HG02943 (cell line): ENCODE measurements around the gene ZMYND10.
"Not testable (repeated sequence)": the region's sequence is repeated elsewhere in the genome, so short reads cannot be mapped to it uniquely, and the experiment has no call there.

Source experiments
- ATAC-seq: cut with Tn5 transposase; IDR thresholded peaks from one replicate; pipeline ENCODE4 v1.9.1; 2021; ENCODE audit warnings: mild to moderate bottlenecking, low read depth, moderate library complexity; ENCODE audit not compliant: unreplicated experiment

Gene ZMYND10

DNA sequence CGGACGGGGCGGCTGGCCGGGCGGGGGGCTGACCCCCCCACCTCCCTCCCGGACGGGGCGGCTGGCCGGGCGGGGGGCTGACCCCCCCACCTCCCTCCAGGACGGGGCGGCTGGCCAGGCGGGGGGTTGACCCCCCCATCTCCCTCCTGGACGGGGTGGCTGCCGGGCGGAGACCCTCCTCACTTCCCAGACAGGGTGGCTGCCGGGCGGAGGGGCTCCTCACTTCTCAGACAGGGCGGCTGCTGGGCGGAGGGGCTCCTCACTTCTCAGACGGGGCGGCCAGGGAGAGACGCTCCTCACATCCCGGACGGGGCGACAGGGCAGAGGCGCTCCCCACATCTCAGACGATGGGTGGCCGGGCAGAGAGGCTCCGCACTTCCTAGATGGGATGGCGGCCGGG is 33.5 kb downstream of the ZMYND10 start:
- not testable (repeated sequence) for ATAC-seq

DNA sequence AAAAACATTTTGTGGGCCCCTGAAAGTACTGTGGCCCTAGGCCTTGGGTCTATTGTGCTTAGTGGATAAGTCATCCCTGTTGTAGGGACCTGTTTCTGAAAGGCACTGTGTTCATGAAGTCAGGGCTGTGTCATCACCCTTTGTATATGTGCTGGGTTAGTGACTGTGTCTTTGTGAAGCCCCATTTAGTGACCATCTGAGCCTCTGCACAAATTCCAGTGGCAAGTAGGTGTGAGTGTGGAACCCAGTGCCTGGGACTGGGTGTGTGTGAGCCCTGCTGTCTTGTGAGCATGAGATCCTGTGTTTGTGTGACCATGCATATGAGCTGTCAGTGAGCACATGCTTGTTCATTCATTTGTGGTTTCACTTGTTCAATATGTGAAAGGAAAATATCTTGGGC is 40.9 kb downstream of the ZMYND10 start:
- no peak for ATAC-seq

DNA sequence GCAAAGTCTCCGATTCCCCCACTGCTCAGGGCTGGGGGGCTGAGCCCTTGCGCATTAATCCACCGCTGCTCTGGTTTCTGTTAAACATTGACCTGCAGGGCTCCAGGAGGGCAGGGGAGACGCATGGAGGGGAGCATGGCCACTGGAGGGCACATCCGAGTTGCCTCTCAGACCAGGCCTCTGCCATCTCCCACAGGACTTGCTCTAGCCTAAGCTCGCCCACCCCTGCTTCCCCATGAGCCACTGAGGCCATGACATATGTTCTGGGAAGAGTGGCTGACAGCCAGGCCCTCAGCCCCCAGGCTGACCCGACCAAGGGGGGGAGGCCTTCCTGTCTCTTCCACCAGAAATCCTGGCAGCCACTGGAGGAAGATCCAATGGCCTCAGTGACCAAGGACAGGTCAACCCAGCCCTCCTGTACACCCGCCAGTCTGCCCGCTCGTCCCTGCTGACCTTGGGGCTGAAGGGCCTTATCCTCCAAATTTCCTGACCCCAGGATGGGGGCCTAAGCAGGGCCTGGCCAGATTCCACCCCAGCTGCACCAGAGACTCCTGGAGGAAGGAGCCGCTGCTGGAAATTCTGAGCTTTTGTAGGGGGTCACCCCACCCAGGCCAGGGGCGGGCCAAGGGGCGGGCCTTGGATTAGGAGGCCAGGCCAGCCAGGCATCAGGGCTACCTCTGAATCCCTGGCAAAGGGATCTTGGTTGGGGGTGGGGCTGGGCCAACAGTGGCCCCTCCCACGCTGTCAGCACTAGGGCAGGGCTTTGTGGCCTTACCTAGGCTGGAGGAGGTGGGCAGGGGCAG is 42.3 kb downstream of the ZMYND10 start, which contains the start of gene HYAL1:
HYAL1 (minus strand) TSS at position 562 of the 803 bp plus-strand sequence. CDS start 618 bp downstream, outside the sequence.
- no peak for ATAC-seq

DNA sequence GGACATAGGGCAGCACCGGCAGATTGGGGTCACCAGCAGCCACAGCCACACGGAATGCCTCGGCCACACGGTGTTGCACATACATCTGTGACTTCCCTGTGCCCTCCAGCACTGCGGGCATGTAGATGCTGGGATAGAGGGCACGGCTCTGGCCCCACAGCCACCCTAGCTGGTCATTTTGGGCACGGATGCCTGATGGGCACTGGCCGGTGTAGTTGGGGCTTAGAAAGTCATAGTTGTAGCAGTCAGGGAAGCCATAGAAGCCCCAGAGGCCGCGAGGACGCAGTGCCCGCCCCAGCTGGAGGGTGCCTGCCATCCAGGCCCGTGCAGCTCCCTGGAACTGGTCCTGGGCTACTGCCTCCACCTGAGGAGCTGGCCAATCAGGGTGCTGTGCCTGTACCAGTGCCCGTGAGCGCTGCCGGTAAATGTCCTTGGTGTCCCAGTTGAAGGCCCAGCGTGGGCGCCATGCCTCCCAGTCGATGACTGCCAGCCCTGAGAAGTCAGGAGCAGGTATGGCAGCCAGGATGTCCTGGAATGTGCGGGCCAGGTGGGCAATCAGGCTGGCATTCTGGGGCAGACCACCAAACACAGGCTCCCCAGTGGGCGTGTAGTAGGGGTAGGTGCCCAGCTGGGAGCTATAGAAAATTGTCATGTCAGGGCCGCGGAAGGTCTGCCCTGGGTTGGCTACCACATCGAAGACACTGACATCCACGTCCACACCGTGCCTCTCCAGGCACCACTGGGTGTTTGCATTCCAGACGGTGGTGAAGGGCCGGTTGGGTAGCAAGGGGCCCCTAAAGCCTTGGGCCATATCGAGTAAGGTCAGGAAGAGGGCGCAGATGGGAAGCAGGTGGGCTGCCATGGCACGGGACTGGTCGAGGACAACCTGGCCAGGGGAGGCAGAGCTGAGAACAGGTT is 43.2 kb downstream of the ZMYND10 start:
- ATAC-seq, result no peak

DNA sequence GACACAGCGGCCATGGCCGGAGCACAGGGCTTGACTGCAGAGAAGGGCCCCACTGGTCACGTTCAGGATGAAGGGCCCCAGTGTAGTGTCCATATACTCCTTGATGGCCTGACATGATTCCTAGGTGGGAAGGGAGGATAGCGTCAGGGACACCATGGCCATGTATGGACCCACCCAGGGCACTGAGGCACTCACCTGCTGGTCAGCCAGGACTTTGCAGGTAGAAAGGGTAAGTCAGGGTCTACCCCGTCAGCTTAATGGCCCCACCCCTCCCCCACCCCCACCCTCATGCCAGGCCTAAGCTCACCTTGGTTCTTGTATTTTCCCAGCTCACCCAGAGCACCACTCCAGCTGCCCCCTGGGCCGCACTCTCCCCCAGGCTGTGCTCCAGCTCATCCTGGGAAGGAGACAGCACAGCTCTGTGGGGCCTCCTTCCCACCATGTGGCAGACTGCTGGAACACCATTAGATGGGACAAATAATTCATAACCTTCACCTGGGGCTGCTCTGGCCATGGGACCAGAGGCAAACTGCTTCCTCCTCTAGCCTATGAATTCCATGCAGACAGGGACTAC is 44.8 kb downstream of the ZMYND10 start:
- ATAC-seq, result no peak

DNA sequence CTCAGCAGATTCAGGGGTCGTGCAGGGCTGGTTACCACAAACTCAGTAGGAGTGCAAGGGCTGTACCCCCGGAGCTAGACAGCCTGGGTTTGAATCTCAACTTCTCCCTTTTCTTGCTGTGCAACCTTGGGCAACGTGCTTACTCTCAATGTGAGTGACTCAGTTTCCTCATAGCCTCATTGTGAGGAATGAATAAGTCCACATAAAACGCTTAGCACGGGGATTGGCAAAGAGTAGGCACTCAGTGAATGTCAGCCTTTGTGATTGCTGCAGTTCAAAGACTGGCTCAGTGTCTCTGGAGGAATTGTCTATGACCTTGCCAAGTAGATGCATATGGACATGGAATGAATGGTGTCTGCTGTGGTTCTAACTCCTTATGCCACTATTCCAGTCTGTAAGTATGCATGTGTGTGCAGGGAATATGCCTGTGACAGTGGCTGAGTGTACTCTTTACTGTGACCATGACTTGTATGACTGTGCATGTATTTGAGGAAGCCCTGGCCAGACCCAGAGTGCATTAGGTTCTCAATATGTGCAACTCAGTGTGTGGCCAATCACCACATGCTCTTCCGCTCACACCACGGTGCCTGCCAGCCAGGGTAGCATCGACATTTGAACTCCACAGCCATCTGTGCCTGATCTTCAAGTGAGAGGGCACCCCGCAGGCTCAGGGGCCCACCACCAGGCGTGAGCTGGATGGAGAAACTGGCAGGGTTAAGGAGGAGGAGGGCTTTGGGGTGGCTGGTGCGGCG is 45.4 kb downstream of the ZMYND10 start:
- no peak for ATAC-seq

DNA sequence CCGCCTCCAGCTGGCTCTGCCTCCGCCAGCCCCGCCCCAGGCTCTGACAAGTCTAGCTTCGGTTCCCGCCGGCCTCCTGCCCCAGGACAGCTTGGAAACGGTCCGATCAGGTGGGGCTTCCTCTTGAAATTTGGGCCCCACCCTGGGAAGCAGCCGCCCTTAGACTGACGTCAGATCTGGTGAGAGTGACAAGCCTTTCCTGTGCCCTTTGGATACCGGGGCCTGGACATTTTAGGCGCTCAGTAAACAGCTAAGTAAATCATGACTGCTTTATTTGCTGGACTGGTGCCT is 45.9 kb downstream of the ZMYND10 start:
- ATAC-seq, result no peak

DNA sequence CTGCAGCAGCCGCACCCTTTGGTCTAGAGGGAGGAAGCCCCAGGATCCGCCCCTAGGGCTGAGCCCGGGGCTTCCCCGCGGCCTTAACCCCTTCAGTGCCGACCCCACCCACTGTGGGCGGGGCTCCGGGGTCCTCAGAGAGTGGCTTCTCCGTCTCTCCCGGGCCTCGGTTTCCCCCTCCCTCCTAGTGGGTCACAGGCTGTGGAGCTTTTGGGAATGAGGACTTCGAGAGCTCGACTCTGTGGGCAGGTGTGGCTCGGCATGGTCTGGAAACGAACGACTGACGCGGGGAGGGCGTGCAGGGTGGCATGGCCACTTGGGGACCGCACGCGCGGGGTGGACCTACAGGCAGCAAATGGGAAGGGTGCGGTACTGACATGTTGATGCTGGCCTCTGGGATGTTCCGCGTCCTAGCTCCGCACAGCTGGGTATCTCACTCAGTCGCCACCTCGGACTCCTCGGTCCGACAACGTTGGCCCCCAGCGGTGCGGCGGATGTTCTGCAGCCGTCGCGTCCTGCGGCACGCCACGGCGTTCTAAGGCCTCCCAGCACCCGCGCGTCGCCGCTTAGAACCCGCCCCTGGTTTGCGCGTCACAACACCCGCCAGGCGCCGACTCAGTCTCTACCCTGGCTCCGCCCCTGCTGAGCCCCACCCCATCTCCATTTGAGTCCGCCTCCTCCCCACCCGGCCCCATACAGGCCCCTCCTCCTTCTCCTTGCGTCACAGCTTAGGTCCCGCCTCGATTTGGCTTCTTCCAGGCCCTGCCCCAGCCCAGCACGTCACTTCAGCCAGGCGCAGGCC is 46.5 kb downstream of the ZMYND10 start, which contains the start of the genes HYAL3 and NAA80:
HYAL3 (minus strand) TSS at position 570 of the 802 bp plus-strand sequence. CDS start 3,803 bp downstream, outside the sequence.
NAA80 (minus strand) TSS at position 570 of the 802 bp plus-strand sequence. CDS start 1,942 bp downstream, outside the sequence.
- peak; percentile 75 for ATAC-seq

DNA sequence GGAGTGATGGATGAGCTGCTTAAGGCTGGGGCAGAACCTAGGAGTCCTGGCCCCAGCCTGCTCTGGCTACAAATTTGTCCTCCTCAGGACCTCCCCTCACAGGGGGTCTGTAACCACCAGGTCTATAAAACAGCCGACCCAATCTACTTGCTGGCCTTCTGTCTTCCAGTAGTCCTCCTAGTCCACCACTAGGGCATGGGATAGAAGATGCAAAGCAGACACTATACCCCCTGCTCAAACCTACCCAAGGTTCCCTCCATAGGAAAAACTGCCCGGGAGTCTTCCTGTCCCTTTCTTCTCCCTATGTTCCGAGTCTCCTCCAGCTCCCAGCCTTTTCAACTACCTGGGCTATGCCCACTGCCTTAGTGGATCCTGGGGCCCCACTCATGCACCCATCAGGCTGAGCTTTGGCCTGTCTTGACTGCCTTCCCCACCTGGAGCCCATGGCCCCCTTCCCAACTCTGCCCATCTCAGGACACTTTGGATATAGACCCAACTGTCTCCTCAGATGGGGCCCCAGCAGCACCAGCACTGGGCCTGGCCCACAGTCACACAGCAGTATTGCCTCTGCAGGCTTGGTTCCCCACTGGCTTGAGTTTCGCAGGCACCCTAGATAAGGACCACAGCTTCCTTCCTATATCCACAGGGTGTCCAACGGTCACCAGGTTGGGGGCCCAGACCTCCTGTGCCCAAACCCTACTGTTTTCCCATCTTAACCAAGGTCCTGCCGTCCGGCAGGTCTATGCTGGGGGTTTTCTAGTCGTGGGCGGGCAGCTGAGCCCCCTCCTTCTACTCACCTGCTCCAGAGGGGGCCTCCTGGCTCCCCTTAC is 47.4 kb downstream of the ZMYND10 start:
- ATAC-seq, result no peak

DNA sequence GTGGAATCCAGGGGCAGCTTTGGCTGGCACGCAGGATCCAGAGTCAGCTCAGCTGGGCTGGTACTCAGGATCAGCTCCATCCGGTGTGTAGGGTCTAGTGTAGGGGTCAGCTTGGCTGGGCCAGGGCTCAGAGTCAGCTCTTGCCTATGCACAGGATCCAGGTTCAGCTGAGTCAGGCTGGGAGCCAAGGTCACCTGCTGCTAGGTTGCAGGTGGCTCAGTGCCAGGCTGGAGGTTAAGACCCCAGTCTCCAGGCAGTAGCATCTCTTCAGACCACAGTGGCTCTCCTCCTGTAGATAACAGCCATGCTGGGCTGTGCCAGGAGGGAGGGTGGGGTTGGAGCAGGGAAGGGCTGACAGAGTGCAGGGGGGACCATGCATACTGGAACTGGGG is 48.2 kb downstream of the ZMYND10 start:
- ATAC-seq, result no peak

DNA sequence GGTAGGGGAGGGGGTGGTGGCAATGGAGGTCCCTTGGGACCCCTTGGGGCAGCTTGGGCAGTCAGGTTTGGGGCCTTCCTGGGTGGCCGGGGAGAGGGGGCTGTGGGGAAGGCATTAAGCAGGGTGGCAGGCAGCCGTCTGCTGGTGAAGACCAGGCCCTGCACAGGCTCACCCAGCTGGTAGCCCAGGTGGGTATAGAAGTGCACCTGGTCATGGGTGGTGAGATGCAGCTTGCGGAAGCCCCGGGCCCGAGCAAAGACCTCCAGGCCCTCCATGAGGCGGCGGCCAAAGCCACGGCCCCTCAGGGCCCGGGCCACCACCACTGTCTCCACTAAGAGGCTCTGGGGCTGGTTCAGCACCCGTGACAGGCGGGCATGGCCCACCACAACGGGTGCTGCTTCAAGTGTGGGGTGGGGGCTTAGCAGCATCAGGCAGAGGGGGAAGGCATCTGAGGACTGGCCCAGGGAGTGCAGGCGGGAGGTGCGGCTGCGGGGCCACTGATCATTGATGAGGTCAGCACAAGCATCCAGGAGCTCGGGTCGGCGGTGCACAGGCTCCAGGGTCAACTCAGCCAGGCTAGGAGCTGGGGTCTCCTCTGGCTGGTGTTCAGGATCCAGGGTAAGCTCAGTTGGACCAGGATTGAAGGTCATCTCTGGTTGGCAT is 48.7 kb downstream of the ZMYND10 start:
- no peak for ATAC-seq

DNA sequence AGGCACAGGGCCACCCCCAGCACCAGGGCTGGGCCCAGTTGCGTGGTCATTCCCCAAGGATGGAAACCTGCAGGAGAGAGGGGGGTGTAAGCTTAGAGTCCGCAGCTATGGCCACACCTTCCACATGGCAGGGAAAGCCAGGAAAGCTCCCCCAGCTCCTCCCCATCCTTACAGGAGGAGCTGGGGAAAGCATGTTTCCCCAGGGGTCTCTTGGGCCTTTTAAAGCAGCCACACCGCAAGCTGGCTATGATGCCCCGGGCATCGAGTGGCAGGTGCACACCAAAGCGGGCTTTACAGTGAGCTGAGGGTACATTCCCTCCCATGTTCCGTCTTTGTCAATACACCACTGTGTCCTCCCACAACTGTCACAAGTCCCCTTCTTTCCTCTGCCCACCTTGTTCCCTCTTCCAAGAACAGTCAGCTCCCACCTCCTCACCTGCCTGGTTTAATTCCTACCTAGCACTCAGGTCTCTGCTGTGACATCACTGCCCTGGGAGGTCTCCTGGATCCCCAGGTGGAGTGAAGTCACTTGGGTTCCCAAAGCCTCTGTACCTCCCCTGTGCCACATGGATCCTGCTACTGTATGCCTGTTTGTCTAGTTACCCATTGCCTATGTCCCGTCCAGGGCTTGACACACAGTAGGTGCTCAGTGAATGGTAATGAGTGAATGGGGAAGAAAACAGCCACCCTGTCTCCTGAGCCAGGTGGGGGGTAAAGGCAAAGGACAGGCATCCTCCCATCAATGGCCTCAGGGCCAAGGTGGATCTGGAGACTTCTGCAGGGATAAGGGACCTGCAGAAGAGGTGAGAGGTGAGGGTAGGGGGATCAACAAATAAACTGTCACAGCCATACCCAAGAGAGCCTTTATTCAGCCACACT is 49.7 kb downstream of the ZMYND10 start:
- no peak for ATAC-seq

DNA sequence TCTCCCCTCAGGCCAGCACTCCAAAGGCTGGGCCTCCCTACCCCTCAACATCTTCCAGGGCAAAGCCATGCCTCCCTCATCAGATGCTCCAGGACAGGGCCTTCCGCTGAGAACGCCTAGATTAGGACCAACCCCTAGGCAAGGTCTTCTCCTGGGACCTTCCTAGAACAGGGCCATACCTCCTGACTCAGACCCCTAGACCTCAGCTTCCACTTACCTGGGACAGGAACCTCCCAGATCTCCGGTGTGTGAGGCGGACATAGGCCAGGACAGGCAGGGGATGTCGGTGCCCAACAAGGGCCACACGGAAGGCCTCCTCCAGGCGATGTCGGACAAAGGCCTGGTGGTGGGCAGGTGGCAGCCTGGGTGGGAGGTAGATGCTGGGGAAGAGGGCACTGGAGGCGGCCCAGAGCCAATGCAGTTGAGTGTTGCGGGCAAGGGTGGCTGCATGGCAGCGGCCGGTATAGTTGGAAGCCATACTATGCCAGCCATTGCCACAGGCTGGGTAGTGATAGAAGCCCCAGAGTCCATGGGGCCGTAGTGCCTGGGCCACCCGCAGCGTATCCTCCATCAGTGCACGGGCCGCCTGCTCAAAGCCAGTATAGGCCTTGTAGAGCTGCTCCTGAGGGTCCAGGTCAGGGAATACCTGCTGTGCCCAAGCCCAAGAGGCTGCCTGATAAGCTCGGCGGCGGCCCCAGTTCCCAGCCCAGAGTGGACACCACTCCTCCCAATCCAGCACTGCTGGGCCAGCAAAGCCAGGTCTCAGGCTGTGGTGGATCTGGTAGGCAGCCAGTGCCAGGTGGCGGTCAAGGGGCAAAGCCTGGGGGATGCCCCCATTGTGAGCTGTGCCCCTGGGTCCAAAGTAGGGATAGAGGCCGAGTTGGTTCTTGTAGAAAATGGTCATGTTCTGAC is 50.8 kb downstream of the ZMYND10 start:
- ATAC-seq, result no peak

DNA sequence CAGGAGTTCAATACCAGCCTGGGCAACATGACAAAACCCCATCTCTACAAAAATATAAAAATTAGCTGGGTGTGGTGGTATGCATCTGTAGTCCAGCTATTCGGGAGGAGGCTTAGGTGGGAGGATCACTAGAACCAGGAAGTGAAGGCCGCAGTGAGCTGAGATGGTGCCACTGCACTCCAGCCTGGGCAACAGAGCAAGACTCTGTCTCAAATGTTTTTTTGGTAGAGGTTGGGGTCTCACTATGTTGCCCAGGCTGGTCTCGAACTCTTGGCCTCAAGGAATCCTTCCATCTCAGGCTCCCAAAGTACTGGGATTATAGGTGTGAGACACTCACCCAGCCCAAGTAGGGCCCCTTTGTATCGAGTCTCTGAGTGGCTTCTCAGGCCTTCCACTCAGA is 51.4 kb downstream of the ZMYND10 start:
- no peak for ATAC-seq

DNA sequence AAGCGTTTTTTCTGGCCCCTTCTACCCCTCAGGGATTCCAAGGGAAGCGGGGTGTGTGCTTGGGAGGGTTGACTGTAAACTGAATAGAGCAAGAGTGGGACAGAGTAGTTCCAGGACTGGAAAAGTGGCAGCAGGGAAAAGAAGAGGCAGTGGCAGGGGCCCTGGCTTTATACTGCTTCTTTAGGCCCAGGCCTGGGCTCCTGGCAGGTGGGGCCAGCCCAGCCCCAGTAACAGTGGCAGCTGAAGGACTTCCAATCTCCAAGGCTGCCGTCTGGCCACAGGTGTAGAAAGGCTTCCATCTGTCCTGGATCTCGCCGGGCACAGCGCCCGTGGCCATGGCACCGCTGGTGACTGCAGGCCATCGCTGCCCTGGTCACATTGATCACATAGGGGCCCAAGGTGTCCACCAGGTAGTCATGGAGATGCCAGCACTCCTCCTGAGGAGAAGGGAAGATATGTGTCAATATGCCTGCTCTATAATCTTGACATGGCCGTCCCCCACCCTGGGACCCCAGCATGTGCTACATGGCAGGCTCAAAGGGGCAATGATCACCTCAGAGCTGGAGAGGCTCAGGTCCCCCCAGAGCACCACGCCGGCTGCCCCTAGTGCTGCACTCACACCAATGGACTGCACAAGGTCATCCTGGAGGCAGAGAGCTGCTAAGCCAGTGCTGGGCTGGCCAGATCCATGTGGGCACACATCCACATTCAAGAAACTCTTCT is 52.3 kb downstream of the ZMYND10 start:
- no peak for ATAC-seq
